ENCODE measurements around the gene NOL7.
A peak's percentile ranks its signal among the peaks of the same experiment; 100 is the strongest.

NOL7 gene

DNA sequence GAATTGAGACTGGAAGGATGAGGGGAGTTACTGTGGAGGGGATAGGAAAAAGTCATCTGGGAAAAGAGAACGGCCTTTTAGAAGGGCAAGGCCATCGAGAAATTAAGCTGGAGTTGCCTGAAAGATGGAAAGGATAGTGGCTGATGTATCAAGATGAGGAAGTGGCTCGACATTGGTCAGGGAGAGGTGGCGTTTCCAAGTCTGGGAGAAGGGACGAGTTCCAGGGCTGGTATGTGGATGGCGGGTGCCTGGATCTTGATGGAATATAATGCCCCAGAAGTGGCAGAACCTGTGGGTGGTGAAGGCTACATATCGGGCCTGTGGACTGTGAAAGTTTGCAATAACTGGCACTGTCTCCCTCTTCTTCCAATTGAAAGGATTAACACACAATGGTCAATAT is 42.9 kb upstream of the NOL7 start:
- TF ChIP-seq YY1 (IDR thresholded peaks at IDR 0.05; ENCODE audit: low read depth) (no peak), EP300 (IDR thresholded peaks at IDR 0.05; ENCODE audit: borderline replicate concordance) (no peak), CEBPB (IDR thresholded peaks at IDR 0.05) (no peak), TEAD4 (IDR thresholded peaks at IDR 0.05) (no peak), TCF12 (IDR thresholded peaks at IDR 0.05; ENCODE audit: low read depth) (no peak), ZBTB7A (IDR thresholded peaks at IDR 0.05; ENCODE audit: low read depth) (no peak), RAD21 (IDR thresholded peaks at IDR 0.05; ENCODE audit: low read depth) (no peak), FOXM1 (IDR thresholded peaks at IDR 0.05; ENCODE audit: borderline replicate concordance, low read depth) (no peak), CREB1 (IDR thresholded peaks at IDR 0.05; ENCODE audit: low read depth) (no peak), TAF1 (IDR thresholded peaks at IDR 0.05; ENCODE audit: low read depth) (no peak), EGR1 (IDR thresholded peaks at IDR 0.05) (no peak), NFIC (IDR thresholded peaks at IDR 0.05) (no peak)
- TF ChIP-seq, protein P1, sequence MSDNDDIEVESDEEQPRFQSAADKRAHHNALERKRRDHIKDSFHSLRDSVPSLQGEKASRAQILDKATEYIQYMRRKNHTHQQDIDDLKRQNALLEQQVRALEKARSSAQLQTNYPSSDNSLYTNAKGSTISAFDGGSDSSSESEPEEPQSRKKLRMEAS (IDR thresholded peaks at IDR 0.05), result no peak
- TF ChIP-seq, protein P2, sequence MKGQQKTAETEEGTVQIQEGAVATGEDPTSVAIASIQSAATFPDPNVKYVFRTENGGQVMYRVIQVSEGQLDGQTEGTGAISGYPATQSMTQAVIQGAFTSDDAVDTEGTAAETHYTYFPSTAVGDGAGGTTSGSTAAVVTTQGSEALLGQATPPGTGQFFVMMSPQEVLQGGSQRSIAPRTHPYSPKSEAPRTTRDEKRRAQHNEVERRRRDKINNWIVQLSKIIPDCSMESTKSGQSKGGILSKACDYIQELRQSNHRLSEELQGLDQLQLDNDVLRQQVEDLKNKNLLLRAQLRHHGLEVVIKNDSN (IDR thresholded peaks at IDR 0.05), result no peak
- TF ChIP-seq, protein P3, sequence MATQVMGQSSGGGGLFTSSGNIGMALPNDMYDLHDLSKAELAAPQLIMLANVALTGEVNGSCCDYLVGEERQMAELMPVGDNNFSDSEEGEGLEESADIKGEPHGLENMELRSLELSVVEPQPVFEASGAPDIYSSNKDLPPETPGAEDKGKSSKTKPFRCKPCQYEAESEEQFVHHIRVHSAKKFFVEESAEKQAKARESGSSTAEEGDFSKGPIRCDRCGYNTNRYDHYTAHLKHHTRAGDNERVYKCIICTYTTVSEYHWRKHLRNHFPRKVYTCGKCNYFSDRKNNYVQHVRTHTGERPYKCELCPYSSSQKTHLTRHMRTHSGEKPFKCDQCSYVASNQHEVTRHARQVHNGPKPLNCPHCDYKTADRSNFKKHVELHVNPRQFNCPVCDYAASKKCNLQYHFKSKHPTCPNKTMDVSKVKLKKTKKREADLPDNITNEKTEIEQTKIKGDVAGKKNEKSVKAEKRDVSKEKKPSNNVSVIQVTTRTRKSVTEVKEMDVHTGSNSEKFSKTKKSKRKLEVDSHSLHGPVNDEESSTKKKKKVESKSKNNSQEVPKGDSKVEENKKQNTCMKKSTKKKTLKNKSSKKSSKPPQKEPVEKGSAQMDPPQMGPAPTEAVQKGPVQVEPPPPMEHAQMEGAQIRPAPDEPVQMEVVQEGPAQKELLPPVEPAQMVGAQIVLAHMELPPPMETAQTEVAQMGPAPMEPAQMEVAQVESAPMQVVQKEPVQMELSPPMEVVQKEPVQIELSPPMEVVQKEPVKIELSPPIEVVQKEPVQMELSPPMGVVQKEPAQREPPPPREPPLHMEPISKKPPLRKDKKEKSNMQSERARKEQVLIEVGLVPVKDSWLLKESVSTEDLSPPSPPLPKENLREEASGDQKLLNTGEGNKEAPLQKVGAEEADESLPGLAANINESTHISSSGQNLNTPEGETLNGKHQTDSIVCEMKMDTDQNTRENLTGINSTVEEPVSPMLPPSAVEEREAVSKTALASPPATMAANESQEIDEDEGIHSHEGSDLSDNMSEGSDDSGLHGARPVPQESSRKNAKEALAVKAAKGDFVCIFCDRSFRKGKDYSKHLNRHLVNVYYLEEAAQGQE (IDR thresholded peaks at IDR 0.05; ENCODE audit: low read depth), result no peak

DNA sequence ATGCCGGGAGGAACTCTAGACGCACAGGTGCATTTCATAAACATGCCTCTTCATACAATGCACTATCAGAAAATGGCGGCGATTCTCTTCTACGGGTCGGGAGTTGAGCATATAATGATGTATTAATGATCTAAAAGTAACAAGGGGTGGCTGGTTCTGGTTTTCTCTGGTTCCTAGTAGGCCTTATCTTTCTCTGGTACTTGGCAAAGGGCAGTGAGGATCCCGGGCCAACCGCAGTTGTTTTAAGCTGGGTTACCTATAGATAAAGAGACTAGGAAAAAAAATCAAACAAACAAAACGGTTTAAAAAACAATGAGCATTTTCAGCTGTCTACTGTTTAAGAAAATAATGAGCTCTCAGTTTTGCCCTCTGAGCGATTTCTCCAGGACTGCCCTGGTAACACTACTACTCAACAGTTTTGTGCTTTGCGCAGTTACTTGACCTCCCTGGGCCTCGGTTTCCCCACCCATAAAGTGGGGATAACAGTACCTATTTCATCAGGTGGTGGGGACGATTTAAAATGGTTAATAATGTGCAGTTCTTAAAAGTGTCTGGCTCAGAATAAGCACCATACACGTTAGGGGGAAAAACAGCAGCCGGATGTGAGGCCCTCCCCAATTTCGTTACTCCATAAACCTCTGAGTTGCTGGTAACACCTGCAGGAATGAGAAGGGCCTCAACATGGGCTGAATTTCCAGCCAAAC is 42.0 kb upstream of the NOL7 start:
- no peak for TF ChIP-seq CEBPB (IDR thresholded peaks at IDR 0.05)
- TF ChIP-seq, protein P2 (IDR thresholded peaks at IDR 0.05), result no peak

DNA sequence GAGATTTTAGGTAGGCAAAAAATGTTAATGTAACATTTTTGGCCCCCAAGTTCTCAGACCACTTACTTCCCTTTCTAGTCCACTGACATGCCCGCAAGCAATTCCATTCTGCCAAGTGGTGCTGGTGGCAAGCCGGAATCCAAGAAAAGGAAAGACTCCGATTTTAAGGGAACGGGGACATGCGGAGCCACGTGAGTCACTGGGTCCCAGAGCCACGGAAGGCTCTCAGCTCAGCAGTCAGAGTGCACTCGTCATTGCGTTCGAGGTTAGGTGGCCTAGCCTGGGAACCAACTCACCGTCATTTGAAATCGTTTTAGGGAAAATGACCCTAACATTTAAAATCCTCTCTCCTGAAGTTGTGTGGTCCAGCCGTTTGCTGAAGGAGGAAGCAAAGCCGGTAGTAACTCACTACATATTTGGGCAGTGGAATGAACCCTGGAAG is 41.4 kb upstream of the NOL7 start:
- TF ChIP-seq, protein P2 (IDR thresholded peaks at IDR 0.05), result no peak
- no peak for TF ChIP-seq CREB1 (IDR thresholded peaks at IDR 0.05; ENCODE audit: low read depth)
- no peak for TF ChIP-seq ZBTB7A (IDR thresholded peaks at IDR 0.05; ENCODE audit: low read depth)
- TF ChIP-seq TCF12 (IDR thresholded peaks at IDR 0.05; ENCODE audit: low read depth), result no peak
- no peak for TF ChIP-seq EP300 (IDR thresholded peaks at IDR 0.05; ENCODE audit: borderline replicate concordance)
- TF ChIP-seq, protein P3 (IDR thresholded peaks at IDR 0.05; ENCODE audit: low read depth), result no peak
- no peak for TF ChIP-seq NFIC (IDR thresholded peaks at IDR 0.05)
- no peak for TF ChIP-seq EGR1 (IDR thresholded peaks at IDR 0.05)
- no peak for TF ChIP-seq FOXM1 (IDR thresholded peaks at IDR 0.05; ENCODE audit: borderline replicate concordance, low read depth)
- no peak for TF ChIP-seq RAD21 (IDR thresholded peaks at IDR 0.05; ENCODE audit: low read depth)
- TF ChIP-seq TAF1 (IDR thresholded peaks at IDR 0.05; ENCODE audit: low read depth), result no peak
- no peak for TF ChIP-seq CEBPB (IDR thresholded peaks at IDR 0.05)
- no peak for TF ChIP-seq TEAD4 (IDR thresholded peaks at IDR 0.05)
- TF ChIP-seq YY1 (IDR thresholded peaks at IDR 0.05; ENCODE audit: low read depth), result no peak
- TF ChIP-seq, protein P1 (IDR thresholded peaks at IDR 0.05), result no peak

DNA sequence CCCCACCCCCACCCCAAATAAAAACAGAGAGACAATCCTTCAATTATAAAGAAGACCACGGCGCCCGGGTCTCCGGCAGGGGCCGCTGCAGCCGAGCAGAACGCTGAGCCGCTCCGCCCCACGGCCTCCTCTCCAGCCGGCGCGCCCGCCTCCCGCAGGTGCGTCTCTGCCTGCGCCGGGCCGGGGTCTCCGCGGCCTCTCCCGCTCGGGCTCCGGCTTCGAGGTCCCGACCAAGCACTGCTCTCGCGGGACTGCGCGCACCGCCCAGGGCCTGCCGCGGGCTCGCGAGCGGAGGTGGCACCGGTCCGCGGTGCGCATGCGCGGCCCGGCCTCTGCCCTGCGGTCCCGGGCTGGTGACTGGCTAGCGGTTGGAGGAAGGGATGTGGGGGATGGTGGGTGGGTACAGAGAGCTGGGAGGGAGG is 41.0 kb upstream of the NOL7 start:
- TF ChIP-seq TEAD4 (IDR thresholded peaks at IDR 0.05) (no peak), RAD21 (IDR thresholded peaks at IDR 0.05; ENCODE audit: low read depth) (peak; percentile 24; the same call in 1 of the 2 replicates), EGR1 (IDR thresholded peaks at IDR 0.05) (peak; percentile 64), TAF1 (IDR thresholded peaks at IDR 0.05; ENCODE audit: low read depth) (0 out of 2 replicates have a peak, but pooled peaks have one; percentile 11), YY1 (IDR thresholded peaks at IDR 0.05; ENCODE audit: low read depth) (0 out of 2 replicates have a peak, but pooled peaks have one; percentile 12), NFIC (IDR thresholded peaks at IDR 0.05) (no peak), ZBTB7A (IDR thresholded peaks at IDR 0.05; ENCODE audit: low read depth) (peak; percentile 67; the same call in 1 of the 2 replicates)

DNA sequence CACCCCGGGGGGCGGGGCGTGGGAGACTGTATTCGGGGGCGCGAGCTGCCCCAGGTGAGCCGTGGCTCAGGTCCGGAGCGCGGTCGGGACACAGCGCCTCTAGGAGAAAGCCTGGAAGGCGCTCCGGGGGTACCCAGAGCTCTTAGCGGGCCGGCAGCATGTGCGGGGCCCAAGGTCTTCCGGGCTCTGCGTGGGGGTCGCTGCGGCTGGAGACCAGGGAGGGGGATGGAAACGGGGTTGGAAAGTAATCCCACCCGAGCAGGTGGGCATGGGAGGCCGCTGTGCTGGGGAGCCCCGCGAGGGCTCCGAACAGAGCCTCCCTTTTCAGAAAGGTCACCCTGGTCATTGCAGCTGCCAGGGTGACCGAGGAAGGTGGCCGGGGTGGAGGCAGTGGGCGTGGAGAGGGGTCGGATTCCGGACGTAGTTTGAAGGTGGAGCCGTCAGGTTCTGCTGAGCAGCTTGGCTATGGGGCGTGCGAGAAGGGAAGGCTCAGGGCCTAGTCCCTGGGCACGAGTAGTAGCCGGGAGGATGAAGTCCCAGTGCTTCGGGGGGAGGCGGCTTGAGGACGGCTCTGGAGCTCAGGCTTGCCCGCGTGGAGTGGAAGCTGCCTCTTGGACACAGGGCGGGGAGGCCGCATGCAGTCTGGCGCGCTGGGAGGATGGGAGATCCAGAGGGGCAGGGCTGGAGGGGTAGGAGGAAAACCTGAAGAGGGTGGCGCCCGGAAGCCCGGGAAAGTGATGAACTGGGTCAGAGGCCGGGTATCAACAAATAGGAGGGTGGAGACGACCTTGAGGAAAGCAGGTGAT is 40.4 kb upstream of the NOL7 start, which contains the start of gene SIRT5:
Gene SIRT5 (plus strand): TSS at position 31 of the 806 bp plus-strand sequence. CDS start 9,510 bp downstream, outside the sequence.
- no peak for TF ChIP-seq EGR1 (IDR thresholded peaks at IDR 0.05)
- peak; percentile 69; the same call in 1 of the 2 replicates for TF ChIP-seq ZBTB7A (IDR thresholded peaks at IDR 0.05; ENCODE audit: low read depth)
- TF ChIP-seq EP300 (IDR thresholded peaks at IDR 0.05; ENCODE audit: borderline replicate concordance), result no peak
- TF ChIP-seq, protein P2 (IDR thresholded peaks at IDR 0.05), result no peak
- TF ChIP-seq TCF12 (IDR thresholded peaks at IDR 0.05; ENCODE audit: low read depth), result peak; percentile 47; the same call in 1 of the 2 replicates
- TF ChIP-seq, protein P3 (IDR thresholded peaks at IDR 0.05; ENCODE audit: low read depth), result no peak
- TF ChIP-seq TEAD4 (IDR thresholded peaks at IDR 0.05), result 0 out of 2 replicates have a peak, but pooled peaks have one; percentile 24
- no peak for TF ChIP-seq NFIC (IDR thresholded peaks at IDR 0.05)
- TF ChIP-seq RAD21 (IDR thresholded peaks at IDR 0.05; ENCODE audit: low read depth), result no peak; the same call in 1 of the 2 replicates
- peak; percentile 54 for TF ChIP-seq YY1 (IDR thresholded peaks at IDR 0.05; ENCODE audit: low read depth)
- TF ChIP-seq TAF1 (IDR thresholded peaks at IDR 0.05; ENCODE audit: low read depth), result no peak; the same call in 1 of the 2 replicates
- TF ChIP-seq, protein P1 (IDR thresholded peaks at IDR 0.05), result peak; percentile 88
- no peak for TF ChIP-seq CEBPB (IDR thresholded peaks at IDR 0.05)
- no peak for TF ChIP-seq CREB1 (IDR thresholded peaks at IDR 0.05; ENCODE audit: low read depth)
- TF ChIP-seq FOXM1 (IDR thresholded peaks at IDR 0.05; ENCODE audit: borderline replicate concordance, low read depth), result 0 out of 2 replicates have a peak, but pooled peaks have one; percentile 11
